K562 (cell line): ENCODE measurements around the gene MEIKIN. TPM values are rescaled to one million over a fixed set of nuclear protein-coding genes. Genes with fewer than 3 reads are reported as not detected.

Experiments used
- ATAC-seq: fragments of 200-7000 bp; cut with Tn5 transposase; 3 replicates; pipeline ENCODE4 v1.9.1; 2020; ENCODE audit warnings: moderate library complexity
- BruUV-seq: library from RNA; stranded (reverse); fragments of 400-500 nt; replicated peaks from 2 replicates; lab custom pipeline; 2021; lab: Mats Ljungman, UMichigan
- CTCF ChIA-PET: fragments of 300-600 bp; formaldehyde crosslinking; extraction: SDS; loops from one replicate; lab custom pipeline; 2021; ENCODE audit warnings: low intra/inter-chr PET ratio; lab: Yijun Ruan, JAX
- POLR2A ChIA-PET: fragments of 300-600, 350-650 bp; sonication (Branson Sonifier 250); formaldehyde crosslinking; extraction: SDS; loops from one replicate; lab custom pipeline; 2021; ENCODE audit warnings: antibody characterized with exemption, inconsistent platforms; lab: Yijun Ruan, JAX
- DNase-seq, 4 experiments: peaks; one replicate each; pipeline versions ENCODE4 v3.0.0 to v3.0.0-alpha.2; 2011 to 2018; ENCODE audit warnings: low spot score in 3 of 4, mixed read lengths in 3 of 4; ENCODE audit errors: extremely low read depth in 1 of 4
- FAIRE-seq: peaks from 2 replicates; lab custom pipeline; 2011; peaks lifted over from hg19 to GRCh38; lab: Jason Lieb, UNC
- H2AFZ ChIP-seq: 2 replicates; pipeline ENCODE4 v1.6.0; 2011; ENCODE audit warnings: low read depth, low read length, control low read depth, inconsistent platforms
- H3K27ac ChIP-seq: fragments of 200-600 bp; 3 replicates; pipeline ENCODE4 v1.8.0; 2011; ENCODE audit warnings: low read depth, mild to moderate bottlenecking, control low read depth, inconsistent platforms, low read length, moderate library complexity, mixed read lengths; ENCODE audit errors: extremely low read depth
- H3K27me3 ChIP-seq, 2 experiments: fragments of 300-600 bp in 1 of 2; 2 replicates in 1 of 2; 3 replicates in 1 of 2; pipeline versions ENCODE4 v1.6.0 to v1.8.0; 2011; ENCODE audit warnings: inconsistent platforms in 2 of 2, low read length in 2 of 2, mild to moderate bottlenecking in 1 of 2, mixed read lengths in 1 of 2, moderate library complexity in 1 of 2; ENCODE audit not compliant: control insufficient read depth in 2 of 2, insufficient read depth in 2 of 2
- H3K36me3 ChIP-seq: fragments of 300-600 bp; 3 replicates; pipeline ENCODE4 v1.8.0; 2011; ENCODE audit warnings: mild to moderate bottlenecking, low read length, inconsistent platforms; ENCODE audit not compliant: control insufficient read depth, insufficient read depth
- H3K4me1 ChIP-seq, 2 experiments: fragments of 200-600 bp in 1 of 2; replicated peaks in 1 of 2; 2 replicates in 1 of 2; 3 replicates in 1 of 2; pipeline versions ENCODE4 v1.5.1 to v1.8.0; 2011; ENCODE audit warnings: inconsistent platforms in 2 of 2, low read length in 2 of 2, mild to moderate bottlenecking in 1 of 2, mixed read lengths in 1 of 2, moderate library complexity in 1 of 2; ENCODE audit not compliant: control insufficient read depth in 2 of 2, insufficient read depth in 2 of 2
- H3K4me2 ChIP-seq: 2 replicates; pipeline ENCODE4 v1.6.1; 2011; ENCODE audit warnings: low read length, control low read depth, inconsistent platforms, mixed read lengths; ENCODE audit not compliant: insufficient read depth
- H3K4me3 ChIP-seq: fragments of 200-600 bp; sonication (generic), shearing (Covaris generic); 2 replicates; pipeline ENCODE4 v1.5.1; 2016; ENCODE audit warnings: control low read depth, inconsistent platforms
- H3K79me2 ChIP-seq: fragments of 200-600 bp; 3 replicates; pipeline ENCODE4 v1.8.0; 2011; ENCODE audit warnings: low read length, inconsistent platforms; ENCODE audit not compliant: control insufficient read depth, insufficient read depth
- H3K9ac ChIP-seq, 2 experiments: 2 replicates each; pipeline versions ENCODE4 v1.6.0 to v1.6.1; 2011; ENCODE audit warnings: low read depth in 2 of 2, low read length in 2 of 2, control low read depth in 1 of 2, inconsistent platforms in 1 of 2, mild to moderate bottlenecking in 1 of 2, mixed read lengths in 1 of 2; ENCODE audit not compliant: insufficient read depth in 1 of 2
- H3K9me1 ChIP-seq: one replicate; pipeline ENCODE4 v1.6.0; 2011; ENCODE audit warnings: inconsistent platforms, mild to moderate bottlenecking, low read length, moderate library complexity; ENCODE audit not compliant: control insufficient read depth, insufficient read depth
- H3K9me3 ChIP-seq: replicated peaks from 2 replicates; pipeline ENCODE4 v1.5.1; 2011; ENCODE audit warnings: low read depth, low read length, inconsistent platforms; ENCODE audit not compliant: control insufficient read depth, insufficient read depth
- H4K20me1 ChIP-seq: replicated peaks from 2 replicates; pipeline ENCODE4 v1.6.1; 2011; ENCODE audit warnings: low read length, inconsistent platforms, mixed read lengths; ENCODE audit not compliant: control insufficient read depth, insufficient read depth
- BRF2 ChIP-seq: IDR thresholded peaks from 3 replicates; pipeline ENCODE4 v1.6.1; 2011; ENCODE audit warnings: borderline replicate concordance, mild to moderate bottlenecking; ENCODE audit not compliant: insufficient read length, insufficient read depth
- CREBBP ChIP-seq: IDR thresholded peaks from one replicate; pipeline ENCODE4 v1.6.1; 2012; ENCODE audit warnings: low read depth, mild to moderate bottlenecking, control low read depth, inconsistent platforms, low read length
- MAFF ChIP-seq: IDR thresholded peaks from 2 replicates; pipeline ENCODE4 v1.6.1; 2012; ENCODE audit warnings: low read length, improper control_type of control experiment
- MGA ChIP-seq: fragments of 450-650 bp; IDR thresholded peaks from 2 replicates; pipeline ENCODE4 v1.6.1; 2016; ENCODE audit warnings: mild to moderate bottlenecking, moderate library complexity
- U2AF1 ChIP-seq: fragments of 200-400 bp; formaldehyde crosslinking; optimal IDR thresholded peaks from 2 replicates; pipeline ENCODE3; 2017; ENCODE audit warnings: mild to moderate bottlenecking, low read depth, low read length, moderate library complexity
- ZNF121 ChIP-seq: sonication (generic); formaldehyde crosslinking; conservative IDR thresholded peaks from 2 replicates; pipeline ENCODE4 v1.8.0; 2022; ENCODE audit warnings: missing genetic modification reagents
- ZNF197 ChIP-seq: fragments of 200-800 bp; sonication (Bioruptor generic); IDR thresholded peaks from 2 replicates; pipeline ENCODE4 v1.6.1; 2016; ENCODE audit warnings: low read depth, missing genetic modification characterization, missing compliant biosample characterization
- WGBS: fragments of 100-300 bp; shearing (Covaris generic); methylation state at CpG from one replicate; pipeline ENCODE4 v1.1.6; 2016; ENCODE audit warnings: low coverage, mixed read lengths; ENCODE audit not compliant: insufficient coverage; ENCODE audit errors: missing lambda C conversion rate; 5-methylcytosine and 5-hydroxymethylcytosine counted together
- in situ Hi-C: fragments of 300-500 bp; cut with MboI; formaldehyde crosslinking; loops from 4 replicates; pipeline ENCODE4 v1.15.0; 2018; ENCODE audit warnings: inconsistent platforms, mixed read lengths
- intact Hi-C: fragments of 100-400 bp; cut with micrococcal nuclease; formaldehyde crosslinking; loops from 2 replicates; pipeline ENCODE4 v1.14.2; 2022
- polyA plus RNA-seq, 8 experiments: library from polyadenylated mRNA; depleted of rRNA in 4 of 8; stranded (reverse) in 5 of 8; unstranded in 3 of 8; fragments of >200 nt; fragmentation: Nextera tagmentation in 2 of 8; fragmentation: Illumina TruSeq in 1 of 8; extraction: Ambion mirVana in 2 of 8; extraction: Trizol in 1 of 8; gene quantifications; 2 replicates each; pipeline versions ENCODE4 v1.2.1 to v1.2.3, GENCODE V29; 2011 to 2014; ENCODE audit warnings: inconsistent platforms in 1 of 8, missing spikeins in 1 of 8
- total RNA-seq, 7 experiments: library from RNA; depleted of rRNA in 6 of 7; stranded (reverse); fragments of >200 nt in 6 of 7; fragmentation: Illumina TruSeq in 2 of 7; extraction: Trizol in 2 of 7; gene quantifications; 2 replicates each; pipeline versions ENCODE4 v1.2.1 to v1.2.3, GENCODE V29; 2011 to 2021; ENCODE audit warnings: low replicate concordance in 1 of 7

MEIKIN gene
- total and polyA plus RNA-seq, 9 of the 15 experiments (the other 6 are each of a cell fraction or from before 2014, with no cell fraction given) = 0.18 TPM; not detected in 8

- TF ChIP-seq U2AF1 (no peak), ZNF121 (CRISPR knock-in tag) (no peak), MAFF (no peak), MGA (no peak), BRF2 (no peak), CREBBP (no peak), ZNF197 (CRISPR knock-in tag) (no peak)
- intact Hi-C loops = no loop called here
- no peak overlapping the region for H2AFZ ChIP-seq
- H3K9ac ChIP-seq = no peak overlapping the region
- no peaks in the 10 kb centered on the region for H3K9me3 ChIP-seq
- peaks cover 3 to 28% of the 10 kb centered on the region in 2 experiments; a peak in 3 of 5 replicates for H3K4me1 ChIP-seq
- no peaks in the 10 kb centered on the region for H3K9me1 ChIP-seq
- H3K27me3 ChIP-seq = no peaks in the 10 kb centered on the region
- 87% methylated on average over 2 of the region's 2 CpGs for WGBS
- H3K36me3 ChIP-seq = peaks cover 3% of the 10 kb centered on the region; the same call in 2 of the 3 replicates
- H3K79me2 ChIP-seq = peaks cover 92% of the 10 kb centered on the region
- peaks cover 34% of the 10 kb centered on the region for H4K20me1 ChIP-seq
- H3K27ac ChIP-seq = no peak overlapping the region
- no peak for DNase-seq
- POLR2A ChIA-PET = interaction anchor here (0.6 to 2.5 kb wide), 5 partner anchors 8 to 225 kb away, joined by 3 to 11 read pairs (median 4); partner anchors contain the start of gene FNIP1
- ATAC-seq = no peak
- FAIRE-seq = no peak
- no peak overlapping the region for H3K4me2 ChIP-seq
- no TSS peak for BruUV-seq
- in situ Hi-C loops = no loop called here
- no peak overlapping the region for H3K4me3 ChIP-seq
- CTCF ChIA-PET = no interaction called here
These were observed 171.7 kb downstream of the MEIKIN start for GRCh38 chr5:131773805-131774204.
